Measurements from ENCODE around the gene CDH23.
A peak's percentile ranks its signal among the peaks of the same experiment; 100 is the strongest.

The CDH23 gene

DNA sequence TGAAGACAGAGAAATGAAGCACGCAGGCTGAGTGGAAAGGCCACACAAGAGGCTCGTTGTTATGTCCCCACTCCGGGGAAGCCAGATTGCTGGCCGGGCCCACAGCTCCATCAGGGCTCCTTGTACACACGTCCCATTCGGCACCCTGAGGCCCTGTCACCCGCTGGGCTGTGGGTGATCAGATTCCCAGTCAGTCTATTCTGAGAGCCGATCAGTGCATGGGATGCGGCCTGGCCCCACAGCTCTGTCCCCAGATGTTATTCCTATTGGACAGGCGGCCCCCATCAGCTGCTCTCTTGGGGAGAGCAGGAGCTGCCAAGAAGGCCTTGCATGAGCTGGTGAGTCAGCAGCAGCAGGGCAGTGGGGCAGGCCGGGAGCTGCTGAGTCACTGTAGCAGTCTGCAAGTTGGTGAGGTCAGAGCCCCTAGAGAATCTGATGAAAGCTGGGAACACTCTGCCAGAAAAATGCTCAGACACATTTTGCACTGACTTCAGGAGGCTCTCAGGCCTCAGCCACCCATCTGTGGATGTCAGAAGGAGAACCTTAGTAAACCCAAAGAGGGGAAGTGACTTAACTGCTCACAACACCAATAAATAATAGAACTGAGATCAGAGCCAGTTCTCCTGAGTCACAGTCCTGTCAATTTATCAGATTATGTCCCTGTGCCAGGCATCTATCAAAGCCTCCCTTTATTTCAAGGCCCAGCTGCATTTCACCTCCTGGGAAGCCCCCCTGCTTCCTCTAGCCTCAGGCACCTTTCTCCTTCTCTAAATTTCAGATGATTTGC, 463.7 kb downstream of the CDH23 start:
- TF ChIP-seq, protein P1, sequence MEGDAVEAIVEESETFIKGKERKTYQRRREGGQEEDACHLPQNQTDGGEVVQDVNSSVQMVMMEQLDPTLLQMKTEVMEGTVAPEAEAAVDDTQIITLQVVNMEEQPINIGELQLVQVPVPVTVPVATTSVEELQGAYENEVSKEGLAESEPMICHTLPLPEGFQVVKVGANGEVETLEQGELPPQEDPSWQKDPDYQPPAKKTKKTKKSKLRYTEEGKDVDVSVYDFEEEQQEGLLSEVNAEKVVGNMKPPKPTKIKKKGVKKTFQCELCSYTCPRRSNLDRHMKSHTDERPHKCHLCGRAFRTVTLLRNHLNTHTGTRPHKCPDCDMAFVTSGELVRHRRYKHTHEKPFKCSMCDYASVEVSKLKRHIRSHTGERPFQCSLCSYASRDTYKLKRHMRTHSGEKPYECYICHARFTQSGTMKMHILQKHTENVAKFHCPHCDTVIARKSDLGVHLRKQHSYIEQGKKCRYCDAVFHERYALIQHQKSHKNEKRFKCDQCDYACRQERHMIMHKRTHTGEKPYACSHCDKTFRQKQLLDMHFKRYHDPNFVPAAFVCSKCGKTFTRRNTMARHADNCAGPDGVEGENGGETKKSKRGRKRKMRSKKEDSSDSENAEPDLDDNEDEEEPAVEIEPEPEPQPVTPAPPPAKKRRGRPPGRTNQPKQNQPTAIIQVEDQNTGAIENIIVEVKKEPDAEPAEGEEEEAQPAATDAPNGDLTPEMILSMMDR (conservative IDR thresholded peaks at IDR 0.05; ENCODE audit: low read depth, low read length) = no peak
- peak; percentile 100 for DNase-seq (ENCODE audit: low read depth)
- no peak overlapping the region for H3K4me3 ChIP-seq (ENCODE audit: low read depth, low read length)

DNA sequence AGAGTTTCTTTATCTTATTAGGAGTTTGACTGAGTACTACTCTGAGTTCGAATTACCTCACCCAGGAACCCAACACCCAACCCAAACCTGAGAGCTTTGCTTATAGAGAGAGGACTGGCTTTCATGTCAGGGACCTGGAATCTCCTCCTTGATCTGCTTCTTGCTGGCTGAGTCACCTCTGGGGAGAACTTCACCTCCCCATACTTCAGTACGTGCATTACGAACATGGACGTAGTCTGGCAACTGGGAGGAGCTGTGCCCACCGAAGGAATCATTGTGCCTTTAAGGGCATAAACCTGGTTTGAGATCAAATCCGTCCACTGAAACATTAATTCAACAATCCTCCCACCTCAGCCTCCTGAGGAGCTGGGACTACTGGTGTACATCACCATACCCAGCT, 466.5 kb downstream of the CDH23 start:
- DNase-seq (ENCODE audit: low read depth) = peak; percentile 62

DNA sequence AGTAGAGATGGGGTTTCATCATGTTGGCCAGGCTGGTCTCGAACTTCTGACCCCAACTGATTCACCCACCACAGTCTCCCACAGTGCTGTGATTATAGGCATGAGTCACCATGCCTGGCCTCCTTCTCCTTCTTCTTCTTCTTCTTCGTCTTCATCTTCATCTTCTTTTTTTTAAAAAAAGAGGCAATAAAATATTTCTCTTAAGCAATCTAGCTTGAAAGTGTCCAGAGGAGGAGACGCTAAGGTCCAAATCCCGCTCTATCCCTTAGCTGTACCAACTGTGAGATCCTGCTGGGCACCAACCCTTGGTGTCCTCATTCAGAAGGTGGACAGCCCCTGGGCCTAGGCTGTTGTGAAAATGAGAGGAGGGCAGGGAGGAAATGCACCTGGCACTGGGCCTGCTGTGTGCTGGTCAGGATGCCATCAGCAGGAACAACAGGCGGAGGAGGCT, 468.2 kb downstream of the CDH23 start:
- H3K4me3 ChIP-seq (ENCODE audit: low read depth, low read length) = no peak overlapping the region
- TF ChIP-seq, protein P1 (conservative IDR thresholded peaks at IDR 0.05; ENCODE audit: low read depth, low read length) = no peak
- DNase-seq (ENCODE audit: low read depth) = peak; percentile 64

More for the DNA sequence above, 466.5 kb downstream of the CDH23 start:
- TF ChIP-seq, protein P1 (conservative IDR thresholded peaks at IDR 0.05; ENCODE audit: low read depth, low read length) = no peak
- H3K4me3 ChIP-seq (ENCODE audit: low read depth, low read length) = no peak overlapping the region

All from choroid plexus epithelial cell (primary cell).